GM18526 (cell line): ENCODE measurements around the gene BDP1.

Experiments
- POLR2A ChIP-seq: IDR thresholded peaks from 3 replicates; pipeline ENCODE4 v1.6.1; 2011; ENCODE audit not compliant: insufficient read length; ENCODE audit errors: extremely low read depth

The BDP1 gene

GRCh38 chr5:71455427-71456361 is at the start of gene BDP1:
TSS of gene BDP1 (plus strand) at chr5:71455651. CDS start at chr5:71455878, 227 bp downstream.
- TF ChIP-seq POLR2A, result peak; percentile 64

GRCh38 chr5:71452876-71453275 is 2.6 kb upstream of the BDP1 start:
- TF ChIP-seq POLR2A, result no peak

GRCh38 chr5:71454913-71455312 is 538 bp upstream of the BDP1 start:
- TF ChIP-seq POLR2A, result no peak

GRCh38 chr5:71456362-71456743 is 902 bp downstream of the BDP1 start:
- TF ChIP-seq POLR2A, result no peak

- no peak for TF ChIP-seq POLR2A
These were observed 1.7 kb downstream of the BDP1 start for GRCh38 chr5:71457106-71457505.

- no peak for TF ChIP-seq POLR2A
These were observed 5.2 kb downstream of the BDP1 start for GRCh38 chr5:71460693-71461092.

- TF ChIP-seq POLR2A, result no peak
These were observed 5.9 kb downstream of the BDP1 start for GRCh38 chr5:71461360-71461759.

GRCh38 chr5:71471193-71471592 is 15.7 kb downstream of the BDP1 start:
- no peak for TF ChIP-seq POLR2A

GRCh38 chr5:71475788-71476384 is 20.4 kb downstream of the BDP1 start:
- TF ChIP-seq POLR2A, result no peak

GRCh38 chr5:71481441-71481840 is 26.0 kb downstream of the BDP1 start:
- TF ChIP-seq POLR2A, result no peak

- no peak for TF ChIP-seq POLR2A
These were observed 26.7 kb downstream of the BDP1 start for GRCh38 chr5:71482132-71482531.

- TF ChIP-seq POLR2A, result no peak
These were observed 27.9 kb downstream of the BDP1 start for GRCh38 chr5:71483355-71483754.

GRCh38 chr5:71492817-71493615 is 37.6 kb downstream of the BDP1 start:
- no peak for TF ChIP-seq POLR2A

GRCh38 chr5:71503536-71503935 is 48.1 kb downstream of the BDP1 start:
- TF ChIP-seq POLR2A, result no peak

GRCh38 chr5:71522151-71522550 is 66.7 kb downstream of the BDP1 start:
- TF ChIP-seq POLR2A, result no peak

- TF ChIP-seq POLR2A, result no peak
These were observed 72.8 kb downstream of the BDP1 start for GRCh38 chr5:71528206-71528605.

- no peak for TF ChIP-seq POLR2A
These were observed 74.2 kb downstream of the BDP1 start for GRCh38 chr5:71529682-71530081.
